OCI-LY3 (cell line): ENCODE measurements around the gene PCSK5.

Experiments
- H2AFZ ChIP-seq: fragments of 200-600, 300-600 bp; shearing (Covaris generic); 2 replicates; pipeline ENCODE4 v1.6.0; 2014; ENCODE audit warnings: antibody characterized with exemption, low read depth, low read length
- H3K27ac ChIP-seq: fragments of 200-600, 300-600 bp; sonication (generic); 2 replicates; pipeline ENCODE4 v1.5.1; 2014; ENCODE audit warnings: mild to moderate bottlenecking, low read length, moderate library complexity, mixed read lengths
- H3K27me3 ChIP-seq: fragments of 200-600, 300-600 bp; sonication (generic); 2 replicates; pipeline ENCODE4 v1.6.1; 2014; ENCODE audit warnings: low read depth, low read length, mixed read lengths
- H3K36me3 ChIP-seq: fragments of 200-600, 300-600 bp; sonication (generic); replicated peaks from 2 replicates; pipeline ENCODE3; 2014; ENCODE audit warnings: low read depth, low read length, mixed read lengths
- H3K4me1 ChIP-seq: fragments of 300-600, 200-600 bp; sonication (generic); 2 replicates; pipeline ENCODE4 v1.6.1; 2014; ENCODE audit warnings: low read length, mixed read lengths
- H3K4me2 ChIP-seq: fragments of 200-600, 300-600 bp; sonication (generic); 2 replicates; pipeline ENCODE4 v1.6.1; 2014; ENCODE audit warnings: low read length, mixed read lengths
- H3K4me3 ChIP-seq: fragments of 300-600, 200-600 bp; sonication (generic); 2 replicates; pipeline ENCODE4 v1.5.1; 2014; ENCODE audit warnings: antibody characterized with exemption, mild to moderate bottlenecking, low read length, moderate library complexity
- H3K79me2 ChIP-seq: fragments of 300-600, 200-600 bp; shearing (Covaris generic); 2 replicates; pipeline ENCODE4 v1.6.1; 2014; ENCODE audit warnings: mild to moderate bottlenecking, low read length, mixed read lengths
- H3K9ac ChIP-seq: fragments of 300-600, 200-600 bp; shearing (Covaris generic); 2 replicates; pipeline ENCODE4 v1.6.0; 2014; ENCODE audit warnings: mild to moderate bottlenecking, low read length, moderate library complexity
- H3K9me3 ChIP-seq: fragments of 200-600, 300-600 bp; shearing (Covaris generic); 2 replicates; pipeline ENCODE4 v1.6.1; 2014; ENCODE audit warnings: low read length, mixed read lengths; ENCODE audit not compliant: insufficient read depth
- H4K20me1 ChIP-seq: fragments of 200-600, 300-600 bp; sonication (generic); 2 replicates; pipeline ENCODE4 v1.6.1; 2016; ENCODE audit warnings: low read length, mixed read lengths; ENCODE audit not compliant: insufficient read depth
- EZH2phosphoT487 ChIP-seq: fragments of 200-600 bp; shearing (Covaris generic); IDR thresholded peaks from 2 replicates; pipeline ENCODE4 v1.6.1; 2018; ENCODE audit warnings: antibody characterized with exemption, mixed run types, low read depth
- TF ChIP-seq, protein P1 (sequence below): fragments of 200-600, 300-600 bp; sonication (generic); IDR thresholded peaks from 2 replicates; pipeline ENCODE4 v1.5.1; 2014; ENCODE audit warnings: antibody characterized with exemption, low read length, low read depth

The PCSK5 gene

DNA sequence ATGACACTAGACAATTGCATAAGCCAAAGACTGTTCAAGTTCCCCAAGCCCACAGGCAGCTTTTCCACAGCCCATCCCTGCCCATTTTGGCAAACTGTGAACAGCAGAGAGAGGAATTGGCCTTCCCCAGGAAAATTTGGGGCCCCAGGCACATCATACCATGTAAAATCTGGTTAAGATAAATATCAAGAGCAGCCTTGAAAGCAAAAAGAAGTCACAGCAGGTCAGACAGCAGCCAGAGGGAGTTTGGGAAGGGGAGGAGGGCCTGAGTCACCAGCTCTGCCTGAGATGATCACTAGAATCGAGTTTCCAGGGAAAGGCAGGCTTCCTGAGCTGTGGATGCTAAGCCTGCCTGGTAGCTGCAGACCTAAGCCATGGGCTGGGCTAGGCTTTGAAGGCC, 324.6 kb downstream of the PCSK5 start:
- H3K27ac ChIP-seq: no peak overlapping the region

DNA sequence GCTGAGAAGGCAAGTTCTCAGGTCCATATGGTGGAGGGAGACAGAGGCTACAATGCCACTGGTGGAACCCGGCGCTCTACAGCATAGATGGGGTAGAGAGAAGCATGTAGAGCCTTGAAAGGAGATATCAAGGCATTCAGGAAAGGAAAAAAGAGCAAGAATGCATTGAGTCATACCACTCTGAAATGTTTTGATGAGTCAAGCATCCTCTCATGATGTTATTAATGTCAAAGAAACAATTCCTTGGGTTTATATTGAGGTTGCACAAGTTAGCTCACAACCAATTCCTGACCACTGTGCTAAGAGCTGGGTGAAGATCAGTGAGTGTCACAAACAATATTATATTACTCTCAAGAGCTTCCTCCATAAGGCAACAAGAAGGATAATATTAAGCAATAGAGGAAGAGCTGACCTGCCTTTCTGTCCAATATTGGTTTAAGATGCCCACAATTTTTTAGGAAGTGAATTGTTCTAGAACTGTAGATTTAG, 325.7 kb downstream of the PCSK5 start:
- Histone ChIP-seq H2AFZ (no peak overlapping the region), H3K4me2 (no peak overlapping the region), H3K79me2 (no peaks in the 10 kb centered on the region), H3K27me3 (0 out of 2 replicates have a peak, but pooled peaks cover 12% of the 10 kb centered on the region), H3K9ac (no peak overlapping the region), H3K4me3 (no peak overlapping the region), H3K36me3 (no peaks in the 10 kb centered on the region), H3K9me3 (no peaks in the 10 kb centered on the region), H3K4me1 (no peaks in the 10 kb centered on the region), H4K20me1 (no peaks in the 10 kb centered on the region), H3K27ac (no peak overlapping the region)
- TF ChIP-seq, protein P1, sequence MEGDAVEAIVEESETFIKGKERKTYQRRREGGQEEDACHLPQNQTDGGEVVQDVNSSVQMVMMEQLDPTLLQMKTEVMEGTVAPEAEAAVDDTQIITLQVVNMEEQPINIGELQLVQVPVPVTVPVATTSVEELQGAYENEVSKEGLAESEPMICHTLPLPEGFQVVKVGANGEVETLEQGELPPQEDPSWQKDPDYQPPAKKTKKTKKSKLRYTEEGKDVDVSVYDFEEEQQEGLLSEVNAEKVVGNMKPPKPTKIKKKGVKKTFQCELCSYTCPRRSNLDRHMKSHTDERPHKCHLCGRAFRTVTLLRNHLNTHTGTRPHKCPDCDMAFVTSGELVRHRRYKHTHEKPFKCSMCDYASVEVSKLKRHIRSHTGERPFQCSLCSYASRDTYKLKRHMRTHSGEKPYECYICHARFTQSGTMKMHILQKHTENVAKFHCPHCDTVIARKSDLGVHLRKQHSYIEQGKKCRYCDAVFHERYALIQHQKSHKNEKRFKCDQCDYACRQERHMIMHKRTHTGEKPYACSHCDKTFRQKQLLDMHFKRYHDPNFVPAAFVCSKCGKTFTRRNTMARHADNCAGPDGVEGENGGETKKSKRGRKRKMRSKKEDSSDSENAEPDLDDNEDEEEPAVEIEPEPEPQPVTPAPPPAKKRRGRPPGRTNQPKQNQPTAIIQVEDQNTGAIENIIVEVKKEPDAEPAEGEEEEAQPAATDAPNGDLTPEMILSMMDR: no peak
- no peak for TF ChIP-seq EZH2phosphoT487

More for the DNA sequence above, 324.6 kb downstream of the PCSK5 start:
- Histone ChIP-seq H4K20me1 (no peaks in the 10 kb centered on the region), H3K9ac (no peak overlapping the region), H3K36me3 (no peaks in the 10 kb centered on the region), H2AFZ (no peak overlapping the region), H3K4me2 (no peak overlapping the region), H3K4me1 (no peaks in the 10 kb centered on the region), H3K27me3 (0 out of 2 replicates have a peak, but pooled peaks cover 12% of the 10 kb centered on the region), H3K9me3 (no peaks in the 10 kb centered on the region), H3K4me3 (no peak overlapping the region), H3K79me2 (no peaks in the 10 kb centered on the region)
- TF ChIP-seq EZH2phosphoT487: no peak
- TF ChIP-seq, protein P1: no peak

DNA sequence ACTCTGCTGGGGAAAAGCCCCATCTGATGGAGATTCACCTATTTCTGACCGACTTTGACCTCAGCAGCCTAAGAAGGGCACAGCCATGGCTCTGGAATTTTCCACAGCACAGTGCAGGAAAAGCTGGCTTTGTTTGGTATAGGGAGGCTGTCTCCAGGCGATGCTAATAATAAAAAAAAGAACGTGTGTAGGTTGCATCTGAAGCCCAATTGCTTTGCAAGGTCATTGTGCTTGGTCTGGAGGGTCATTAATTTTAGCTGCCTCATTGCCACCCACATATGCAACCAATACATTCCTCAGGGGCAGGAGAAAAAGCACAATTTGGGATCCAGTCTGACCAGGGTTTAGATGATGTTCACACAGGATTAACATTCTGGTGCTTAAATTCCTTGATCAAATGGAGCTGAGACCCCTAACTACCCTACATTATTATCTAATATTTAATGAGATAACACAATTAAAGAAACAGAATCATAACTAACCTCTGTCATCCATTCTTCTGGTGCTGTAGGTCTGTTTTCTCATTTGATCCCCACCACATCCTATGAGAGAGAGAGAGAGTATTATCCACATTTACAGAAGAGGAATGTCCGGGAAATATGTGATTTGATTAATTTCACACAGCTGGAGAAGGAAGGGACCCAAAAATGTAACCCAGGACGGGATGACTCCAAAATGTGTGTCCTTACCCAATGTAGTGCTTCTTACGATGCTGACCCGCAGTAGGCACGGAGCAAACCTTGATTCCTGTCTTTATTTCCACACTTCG, 327.8 kb downstream of the PCSK5 start:
- H3K4me1 ChIP-seq: no peaks in the 10 kb centered on the region
- H2AFZ ChIP-seq: no peak overlapping the region
- no peaks in the 10 kb centered on the region for H4K20me1 ChIP-seq
- H3K4me2 ChIP-seq: no peak overlapping the region
- H3K27ac ChIP-seq: no peak overlapping the region
- no peak overlapping the region for H3K4me3 ChIP-seq
- TF ChIP-seq, protein P1: no peak
- no peak for TF ChIP-seq EZH2phosphoT487
- H3K79me2 ChIP-seq: no peaks in the 10 kb centered on the region
- H3K27me3 ChIP-seq: 0 out of 2 replicates have a peak, but pooled peaks cover 12% of the 10 kb centered on the region
- H3K36me3 ChIP-seq: no peaks in the 10 kb centered on the region
- H3K9ac ChIP-seq: no peak overlapping the region
- H3K9me3 ChIP-seq: no peaks in the 10 kb centered on the region

DNA sequence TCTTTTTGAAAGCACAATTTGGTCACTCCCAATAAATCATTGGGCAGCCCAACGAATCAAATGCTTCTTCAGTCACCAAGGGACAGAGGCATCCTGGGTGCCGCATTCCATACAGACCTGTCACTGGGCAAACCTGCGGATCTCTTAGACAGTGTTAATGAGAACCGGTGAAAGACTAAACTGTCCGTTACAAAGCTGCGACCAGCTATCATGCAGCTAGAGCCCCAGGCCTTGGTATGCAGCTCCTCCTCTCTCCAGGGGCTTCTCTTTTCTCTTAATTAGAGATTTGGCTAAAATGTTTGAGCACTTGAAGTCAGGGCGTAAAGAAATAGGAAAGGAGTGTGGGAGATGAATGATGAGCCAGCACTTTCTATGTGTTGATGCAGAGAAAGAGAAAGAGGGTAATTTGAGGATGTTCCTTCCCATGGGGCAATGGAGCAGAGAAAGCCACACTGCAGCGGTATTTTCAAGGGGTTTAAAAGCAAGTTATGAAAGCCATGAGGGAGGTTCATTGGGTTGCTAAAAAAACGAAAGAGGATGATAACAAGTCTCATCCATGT, 328.5 kb downstream of the PCSK5 start:
- no peak overlapping the region for H2AFZ ChIP-seq
- H3K4me1 ChIP-seq: no peaks in the 10 kb centered on the region
- H3K9ac ChIP-seq: no peak overlapping the region
- H4K20me1 ChIP-seq: no peaks in the 10 kb centered on the region
- no peak overlapping the region for H3K4me2 ChIP-seq
- H3K4me3 ChIP-seq: no peak overlapping the region
- H3K36me3 ChIP-seq: no peaks in the 10 kb centered on the region
- H3K27me3 ChIP-seq: 0 out of 2 replicates have a peak, but pooled peaks cover 12% of the 10 kb centered on the region
- no peak for TF ChIP-seq EZH2phosphoT487
- TF ChIP-seq, protein P1: no peak
- no peaks in the 10 kb centered on the region for H3K79me2 ChIP-seq
- no peaks in the 10 kb centered on the region for H3K9me3 ChIP-seq
- H3K27ac ChIP-seq: no peak overlapping the region
